ENCODE measurements around the gene BRPF1. TPM values are rescaled to one million over a fixed set of nuclear protein-coding genes. Genes with fewer than 3 reads are reported as not detected.

The BRPF1 gene
- total RNA-seq = 15.5 and 23.6 TPM in 2 replicates

DNA sequence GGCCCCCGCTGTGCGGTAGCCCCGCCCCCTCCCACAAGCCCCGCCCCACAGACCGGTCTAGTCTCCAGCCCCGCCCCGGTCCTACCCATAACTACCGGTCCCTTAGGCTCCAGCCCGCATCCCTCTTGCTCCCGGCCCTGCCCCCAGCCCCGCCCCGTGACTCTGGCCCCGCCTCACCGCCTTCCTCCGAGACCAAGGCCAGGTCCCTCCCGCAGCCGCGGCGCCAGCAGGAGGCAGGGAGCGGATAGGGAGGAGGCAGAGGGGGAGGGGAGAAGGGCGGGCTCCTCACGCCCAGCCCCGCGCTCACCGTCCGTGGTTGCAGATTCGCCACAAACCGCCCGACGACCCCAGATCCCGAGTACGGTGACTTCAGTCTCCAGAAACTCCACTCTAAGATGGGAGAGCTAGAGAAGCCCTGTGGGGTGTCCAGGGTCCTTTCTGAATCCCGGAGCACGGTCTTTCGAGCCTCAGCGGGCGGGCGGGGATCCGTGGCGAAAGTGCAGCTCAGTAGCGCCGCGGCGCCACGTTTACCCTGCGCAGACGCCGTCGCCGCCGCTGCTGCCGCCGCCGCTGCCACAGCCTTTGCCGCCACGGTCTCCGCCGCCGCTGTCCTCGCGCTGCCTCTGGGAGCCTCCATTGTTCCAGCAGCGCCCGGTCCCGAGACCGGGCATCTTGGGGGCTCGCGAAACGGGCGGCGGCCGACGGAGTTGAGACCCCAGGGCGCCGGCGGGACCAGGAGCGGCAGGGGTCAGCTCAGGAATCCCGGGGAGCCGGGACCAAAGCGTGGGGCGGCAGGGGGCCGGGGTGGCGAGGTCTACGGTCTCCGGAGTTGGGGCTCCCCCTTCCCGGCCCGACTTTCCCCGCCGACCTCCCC, at the start of gene BRPF1:
Gene BRPF1 (plus strand): TSS at position 530 of the 874 bp plus-strand sequence. CDS start 2,406 bp downstream, outside the sequence.
- peak; percentile 91 for DNase-seq (ENCODE audit: low read depth)

DNA sequence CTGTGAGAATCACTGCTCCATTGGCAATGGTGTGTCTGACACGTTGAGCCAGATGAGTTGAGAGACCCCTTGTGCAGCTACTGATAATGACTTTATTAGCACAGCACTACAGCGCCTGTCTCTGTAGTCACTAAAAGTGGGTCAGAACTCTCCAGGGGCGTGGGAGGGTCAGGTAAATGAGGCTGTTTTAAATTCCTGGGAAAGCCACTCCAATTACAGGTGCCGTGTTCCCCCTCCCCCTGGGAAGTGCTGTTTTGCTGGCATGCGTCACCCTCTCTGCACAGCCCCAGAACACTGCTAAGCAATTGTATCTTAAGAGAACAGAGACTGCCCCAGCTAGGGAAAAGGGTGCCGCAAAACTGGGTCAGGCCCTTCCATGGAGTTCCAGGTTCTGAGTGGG, 49.4 kb upstream of the BRPF1 start:
- DNase-seq (ENCODE audit: low read depth) = no peak

DNA sequence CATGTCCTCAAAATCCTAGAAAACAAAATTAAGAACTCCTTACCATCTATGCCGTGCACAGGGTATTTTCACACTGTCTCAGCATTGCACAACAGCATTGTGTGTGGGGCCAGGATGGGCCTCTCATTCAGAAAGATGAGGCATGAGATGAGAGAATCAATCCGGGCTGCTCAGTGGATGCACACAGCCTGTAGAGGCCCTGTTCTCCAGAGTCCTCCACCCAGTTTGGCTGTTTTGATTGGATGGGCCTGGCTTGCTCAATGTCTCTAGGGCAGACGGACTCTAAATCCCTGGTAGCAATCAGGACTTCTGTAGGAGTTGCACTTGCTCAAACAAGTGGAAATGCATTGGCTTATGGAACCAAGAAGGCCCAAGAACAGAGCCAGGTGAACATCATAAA, 48.1 kb upstream of the BRPF1 start:
- no peak for DNase-seq (ENCODE audit: low read depth)

GRCh38 chr3:9685216-9686049, 46.1 kb upstream of the BRPF1 start:
- no peak for DNase-seq (ENCODE audit: low read depth)

- no peak for DNase-seq (ENCODE audit: low read depth)
Measured at GRCh38 chr3:9686050-9686550, 45.4 kb upstream of the BRPF1 start.

GRCh38 chr3:9686703-9687102, 44.8 kb upstream of the BRPF1 start:
- no peak for DNase-seq (ENCODE audit: low read depth)

- no peak for DNase-seq (ENCODE audit: low read depth)
Measured at GRCh38 chr3:9687514-9687913, 44.0 kb upstream of the BRPF1 start.

GRCh38 chr3:9688961-9689360, 42.6 kb upstream of the BRPF1 start:
- no peak for DNase-seq (ENCODE audit: low read depth)

GRCh38 chr3:9689757-9690156, 41.8 kb upstream of the BRPF1 start:
- DNase-seq (ENCODE audit: low read depth) = no peak

DNA sequence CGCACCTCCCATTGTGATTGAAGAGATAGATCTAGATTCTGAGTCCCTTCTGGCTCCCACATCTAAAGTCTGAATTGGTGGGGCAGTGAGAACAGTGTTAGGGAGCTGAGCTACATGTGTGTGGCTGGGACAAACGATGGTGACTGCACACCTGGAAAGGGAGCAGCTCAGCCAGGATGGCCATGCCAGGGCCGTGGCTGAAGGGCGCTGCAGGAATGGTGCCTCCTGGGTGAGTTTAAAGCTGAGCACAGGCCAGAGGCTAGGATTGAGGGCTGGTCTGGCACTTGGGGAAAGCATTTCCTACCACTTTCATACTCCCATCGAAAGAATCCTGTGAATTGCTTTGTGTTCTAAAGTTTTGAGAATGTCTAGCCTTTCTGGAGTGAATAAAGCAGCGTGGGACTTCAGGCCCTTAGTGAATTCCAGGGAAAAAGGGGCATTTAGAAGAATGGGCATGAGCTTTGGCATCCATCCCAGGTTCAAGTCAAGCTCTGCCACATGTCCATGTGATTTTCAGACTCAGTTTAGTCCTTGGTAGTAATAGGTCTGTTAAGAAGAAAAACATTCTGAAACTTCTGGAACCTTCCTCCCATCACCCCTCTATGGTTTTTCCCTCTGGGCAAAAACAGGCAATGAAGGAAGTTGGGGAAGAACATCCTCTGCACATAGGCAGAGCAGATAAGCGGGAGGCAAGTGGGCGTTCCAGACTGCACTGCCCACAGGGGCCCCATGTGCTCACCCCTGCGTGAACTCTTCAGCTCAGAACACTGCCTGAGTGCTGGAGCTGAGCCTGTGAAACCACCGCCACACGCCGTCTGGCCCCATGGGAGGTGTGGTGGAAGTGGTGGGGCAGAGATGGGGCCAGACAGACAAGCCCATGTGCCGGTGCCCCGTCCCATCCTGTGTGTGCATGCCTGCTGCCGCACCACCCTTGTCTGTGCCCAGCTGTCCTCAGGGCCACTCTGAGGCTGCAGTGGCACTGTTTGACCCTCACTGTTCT, 40.8 kb upstream of the BRPF1 start:
- DNase-seq (ENCODE audit: low read depth) = no peak

DNA sequence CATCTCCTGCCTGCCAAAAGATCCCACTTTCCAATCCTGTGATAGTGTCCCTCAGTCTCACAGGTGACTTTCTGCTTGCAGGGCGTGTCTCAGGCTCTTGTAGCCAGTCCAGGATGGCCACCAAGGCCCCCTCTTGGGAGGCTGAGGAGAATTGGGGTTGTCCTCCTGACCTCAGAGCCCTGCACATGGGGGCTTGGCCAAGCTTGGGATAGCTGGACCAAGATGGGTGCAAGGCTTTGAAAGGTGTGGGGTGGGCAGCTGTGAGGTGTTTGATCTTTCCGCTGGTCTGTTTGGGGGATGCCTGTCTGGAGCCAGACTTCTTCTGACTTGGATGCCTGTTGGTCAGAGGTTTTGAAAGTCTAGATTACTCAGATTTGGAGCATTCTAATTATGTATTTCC, 39.9 kb upstream of the BRPF1 start:
- DNase-seq (ENCODE audit: low read depth) = no peak

GRCh38 chr3:9692416-9692815, 39.1 kb upstream of the BRPF1 start:
- DNase-seq (ENCODE audit: low read depth) = no peak

GRCh38 chr3:9695345-9695744, 36.2 kb upstream of the BRPF1 start:
- no peak for DNase-seq (ENCODE audit: low read depth)

GRCh38 chr3:9695746-9696145, 35.8 kb upstream of the BRPF1 start:
- no peak for DNase-seq (ENCODE audit: low read depth)

- DNase-seq (ENCODE audit: low read depth) = no peak
Measured at GRCh38 chr3:9696480-9697220, 34.9 kb upstream of the BRPF1 start.

GRCh38 chr3:9697892-9698291, 33.6 kb upstream of the BRPF1 start:
- no peak for DNase-seq (ENCODE audit: low read depth)

GRCh38 chr3:9698293-9698692, 33.2 kb upstream of the BRPF1 start:
- DNase-seq (ENCODE audit: low read depth) = no peak

GRCh38 chr3:9700536-9700935, 31.0 kb upstream of the BRPF1 start:
- DNase-seq (ENCODE audit: low read depth) = no peak

GRCh38 chr3:9701006-9701405, 30.5 kb upstream of the BRPF1 start:
- no peak for DNase-seq (ENCODE audit: low read depth)

- no peak for DNase-seq (ENCODE audit: low read depth)
Measured at GRCh38 chr3:9701711-9702110, 29.8 kb upstream of the BRPF1 start.

GRCh38 chr3:9703240-9703639, 28.3 kb upstream of the BRPF1 start:
- no peak for DNase-seq (ENCODE audit: low read depth)
